Osteoblast (primary cell): ENCODE results near the gene COL5A2. TPM values are rescaled to one million over a fixed set of nuclear protein-coding genes. Genes with fewer than 3 reads are reported as not detected.
A peak's percentile ranks its signal among the peaks of the same experiment; 100 is the strongest.

Source experiments
- DNase-seq: peaks from one replicate; pipeline ENCODE4 v3.0.0; 2011; ENCODE audit warnings: low spot score, mixed read lengths; ENCODE audit not compliant: insufficient read length; ENCODE audit errors: missing footprints
- H2AFZ ChIP-seq: 2 replicates; pipeline ENCODE4 v1.6.0; 2011; ENCODE audit warnings: mild to moderate bottlenecking, low read length
- H3K27ac ChIP-seq: 2 replicates; pipeline ENCODE4 v1.5.1; 2011; ENCODE audit warnings: mild to moderate bottlenecking, low read depth, low read length, moderate library complexity
- H3K27me3 ChIP-seq: 2 replicates; pipeline ENCODE4 v1.6.0; 2012; ENCODE audit warnings: mild to moderate bottlenecking, control low read depth, inconsistent platforms, low read length, moderate library complexity; ENCODE audit not compliant: insufficient read depth
- H3K36me3 ChIP-seq: 2 replicates; pipeline ENCODE4 v1.5.1; 2011; ENCODE audit warnings: mild to moderate bottlenecking, low read length, control low read depth, moderate library complexity; ENCODE audit not compliant: insufficient read depth
- H3K4me1 ChIP-seq: 2 replicates; pipeline ENCODE4 v1.5.1; 2011; ENCODE audit warnings: mild to moderate bottlenecking, low read length, control low read depth, moderate library complexity; ENCODE audit not compliant: insufficient read depth
- H3K4me2 ChIP-seq: 2 replicates; pipeline ENCODE4 v1.6.0; 2011; ENCODE audit warnings: mild to moderate bottlenecking, low read length; ENCODE audit not compliant: insufficient read depth
- H3K4me3 ChIP-seq: fragments of 200-600 bp; sonication (generic); 3 replicates; pipeline ENCODE4 v1.5.1; 2012; ENCODE audit warnings: mild to moderate bottlenecking, low read length, inconsistent platforms; ENCODE audit not compliant: insufficient read depth
- H3K79me2 ChIP-seq: 2 replicates; pipeline ENCODE4 v1.6.0; 2012; ENCODE audit warnings: mild to moderate bottlenecking, low read length, control low read depth, inconsistent platforms; ENCODE audit not compliant: insufficient read depth
- H3K9me3 ChIP-seq: 2 replicates; pipeline ENCODE4 v1.5.1; 2011; ENCODE audit warnings: low read depth, low read length, control low read depth
- H4K20me1 ChIP-seq: 2 replicates; pipeline ENCODE4 v1.6.0; 2012; ENCODE audit warnings: mild to moderate bottlenecking, low read length, control low read depth; ENCODE audit not compliant: insufficient read depth
- CTCF ChIP-seq: IDR thresholded peaks from 2 replicates; pipeline ENCODE4 v1.5.1; 2011; ENCODE audit warnings: mild to moderate bottlenecking, low read depth, low read length, moderate library complexity; ENCODE audit errors: extremely low read depth
- total RNA-seq: library from RNA; depleted of rRNA; stranded (reverse); fragments of >200 nt; gene quantifications from 2 replicates; pipeline ENCODE4 v1.2.3, GENCODE V29; 2012

COL5A2 gene
- total RNA-seq, 1 donor: 879 TPM

- no peak overlapping the region for H3K4me2 ChIP-seq
- peaks cover 94% of the 10 kb centered on the region for H3K79me2 ChIP-seq
- H4K20me1 ChIP-seq: peaks cover 15% of the 10 kb centered on the region
- H3K36me3 ChIP-seq: no peaks in the 10 kb centered on the region
- TF ChIP-seq CTCF: no peak
- H3K27ac ChIP-seq: peak overlapping the region; percentile 49
- H3K27me3 ChIP-seq: no peaks in the 10 kb centered on the region
- no peak overlapping the region for H2AFZ ChIP-seq
- no peak overlapping the region for H3K4me3 ChIP-seq
- no peaks in the 10 kb centered on the region for H3K9me3 ChIP-seq
- peaks cover 39% of the 10 kb centered on the region for H3K4me1 ChIP-seq
- DNase-seq: no peak
Observed at GRCh38 chr2:189146553-189146952, 33.0 kb downstream of the COL5A2 start.

GRCh38 chr2:189144700-189145211, 34.8 kb downstream of the COL5A2 start:
- Histone ChIP-seq H3K79me2 (peaks cover 92% of the 10 kb centered on the region), H3K27me3 (no peaks in the 10 kb centered on the region), H2AFZ (no peak overlapping the region), H3K4me2 (no peak overlapping the region), H3K4me3 (no peak overlapping the region), H3K9me3 (no peaks in the 10 kb centered on the region), H3K36me3 (no peaks in the 10 kb centered on the region), H4K20me1 (peaks cover 11% of the 10 kb centered on the region), H3K27ac (no peak overlapping the region), H3K4me1 (peaks cover 25% of the 10 kb centered on the region)
- no peak for TF ChIP-seq CTCF
- no peak for DNase-seq

GRCh38 chr2:189143925-189144324, 35.6 kb downstream of the COL5A2 start:
- Histone ChIP-seq H3K79me2 (peaks cover 92% of the 10 kb centered on the region), H4K20me1 (peaks cover 11% of the 10 kb centered on the region)
- TF ChIP-seq CTCF: no peak

DNA sequence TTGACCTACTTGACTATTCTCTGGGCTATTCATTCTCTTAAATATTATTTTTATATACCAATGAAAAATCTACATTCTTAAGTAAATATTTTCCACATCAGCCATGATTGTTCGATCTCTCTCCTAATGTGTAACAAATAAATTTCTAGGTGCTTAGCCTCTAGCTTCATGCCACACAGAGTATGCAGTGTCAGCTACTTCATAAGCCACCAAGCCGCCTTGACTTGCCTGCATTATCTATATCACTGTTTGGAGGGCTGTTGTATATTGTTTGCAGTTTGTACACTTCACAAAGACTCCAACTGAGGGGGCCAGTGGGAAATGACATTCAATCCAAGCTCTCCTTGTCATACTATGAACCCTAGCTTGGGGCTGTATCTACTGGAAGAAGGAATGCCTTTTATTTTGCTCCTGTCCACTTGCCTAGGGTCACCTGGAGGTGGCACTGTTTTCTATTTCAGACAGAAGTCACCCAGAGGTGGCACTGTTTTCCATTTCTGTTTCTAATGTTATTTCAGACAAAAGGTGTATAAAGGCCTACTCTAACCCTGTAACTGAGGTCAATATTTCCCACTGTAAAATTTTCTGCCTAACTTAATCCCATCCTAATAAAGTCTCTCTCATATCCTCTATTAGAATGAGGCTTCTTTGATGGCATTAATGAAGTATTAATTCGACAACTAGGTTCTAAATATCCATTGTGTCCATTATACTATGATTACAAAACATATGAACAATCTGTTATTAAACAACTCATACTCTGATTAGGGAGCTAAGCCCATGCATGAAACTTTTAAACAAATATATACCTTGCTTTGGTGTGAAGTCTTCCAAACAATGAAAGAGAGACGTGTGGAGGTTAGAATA, 36.4 kb downstream of the COL5A2 start:
- peak; percentile 83 for TF ChIP-seq CTCF
- no peak overlapping the region for H3K4me3 ChIP-seq
- H3K27me3 ChIP-seq: no peaks in the 10 kb centered on the region
- H4K20me1 ChIP-seq: peaks cover 11% of the 10 kb centered on the region
- peaks cover 92% of the 10 kb centered on the region for H3K79me2 ChIP-seq
- peak overlapping the region; percentile 22 for H3K27ac ChIP-seq
- no peaks in the 10 kb centered on the region for H3K9me3 ChIP-seq
- no peak overlapping the region for H3K4me2 ChIP-seq
- H3K4me1 ChIP-seq: peaks cover 21% of the 10 kb centered on the region
- H2AFZ ChIP-seq: no peak overlapping the region
- DNase-seq: no peak
- H3K36me3 ChIP-seq: peaks cover 4% of the 10 kb centered on the region

More at GRCh38 chr2:189143925-189144324, 35.6 kb downstream of the COL5A2 start:
- Histone ChIP-seq H3K36me3 (peaks cover 4% of the 10 kb centered on the region), H3K27me3 (no peaks in the 10 kb centered on the region), H3K4me2 (no peak overlapping the region), H3K27ac (peak overlapping the region; percentile 3), H3K4me1 (peaks cover 21% of the 10 kb centered on the region), H2AFZ (no peak overlapping the region), H3K4me3 (no peak overlapping the region), H3K9me3 (no peaks in the 10 kb centered on the region)
- DNase-seq: no peak
